IMR-90 (cell line): ENCODE measurements around the gene TSPAN33.

Experiments used
- CEBPB ChIP-seq: IDR thresholded peaks from 2 replicates; pipeline ENCODE4 v1.6.1; 2012; ENCODE audit warnings: low read depth, low read length, improper control_type of control experiment
- CHD1 ChIP-seq: IDR thresholded peaks from 2 replicates; pipeline ENCODE4 v1.6.1; 2012; ENCODE audit warnings: low read depth, low read length, improper control_type of control experiment
- ELK1 ChIP-seq: fragments of 150-350 bp; IDR thresholded peaks from 2 replicates; pipeline ENCODE4 v1.6.1; 2016; ENCODE audit warnings: low read depth, mild to moderate bottlenecking, low read length, moderate library complexity, borderline replicate concordance
- FOS ChIP-seq: fragments of 150-350 bp; IDR thresholded peaks from 2 replicates; pipeline ENCODE4 v1.6.1; 2016; ENCODE audit warnings: low read depth, low read length
- MAFK ChIP-seq: IDR thresholded peaks from 2 replicates; pipeline ENCODE4 v1.6.1; 2012; ENCODE audit warnings: low read depth, low read length, improper control_type of control experiment
- MAZ ChIP-seq: IDR thresholded peaks from 2 replicates; pipeline ENCODE4 v1.6.1; 2012; ENCODE audit warnings: low read depth, mild to moderate bottlenecking, low read length, improper control_type of control experiment, moderate library complexity, borderline replicate concordance
- MXI1 ChIP-seq: IDR thresholded peaks from 2 replicates; pipeline ENCODE4 v1.6.1; 2012; ENCODE audit warnings: low read depth, mild to moderate bottlenecking, low read length, moderate library complexity, borderline replicate concordance
- POLR2A ChIP-seq: IDR thresholded peaks from 2 replicates; pipeline ENCODE4 v1.6.1; 2012; ENCODE audit warnings: mild to moderate bottlenecking, low read depth, low read length
- RFX5 ChIP-seq: IDR thresholded peaks from 2 replicates; pipeline ENCODE4 v1.8.0; 2012; ENCODE audit warnings: low read depth, mild to moderate bottlenecking, low read length, moderate library complexity
- TF ChIP-seq, protein P1 (sequence below): conservative IDR thresholded peaks from 2 replicates; pipeline ENCODE4 v1.5.1; 2012; ENCODE audit warnings: mild to moderate bottlenecking, low read depth, low read length, improper control_type of control experiment

GRCh38 chr7:129144095-129144833 is at the start of gene TSPAN33:
- TF ChIP-seq MXI1 (no peak), FOS (peak; percentile 48; the same call in 1 of the 2 replicates), RFX5 (no peak), ELK1 (no peak), POLR2A (no peak), CEBPB (no peak), CHD1 (no peak), MAZ (no peak), MAFK (no peak)
- TF ChIP-seq, protein P1, sequence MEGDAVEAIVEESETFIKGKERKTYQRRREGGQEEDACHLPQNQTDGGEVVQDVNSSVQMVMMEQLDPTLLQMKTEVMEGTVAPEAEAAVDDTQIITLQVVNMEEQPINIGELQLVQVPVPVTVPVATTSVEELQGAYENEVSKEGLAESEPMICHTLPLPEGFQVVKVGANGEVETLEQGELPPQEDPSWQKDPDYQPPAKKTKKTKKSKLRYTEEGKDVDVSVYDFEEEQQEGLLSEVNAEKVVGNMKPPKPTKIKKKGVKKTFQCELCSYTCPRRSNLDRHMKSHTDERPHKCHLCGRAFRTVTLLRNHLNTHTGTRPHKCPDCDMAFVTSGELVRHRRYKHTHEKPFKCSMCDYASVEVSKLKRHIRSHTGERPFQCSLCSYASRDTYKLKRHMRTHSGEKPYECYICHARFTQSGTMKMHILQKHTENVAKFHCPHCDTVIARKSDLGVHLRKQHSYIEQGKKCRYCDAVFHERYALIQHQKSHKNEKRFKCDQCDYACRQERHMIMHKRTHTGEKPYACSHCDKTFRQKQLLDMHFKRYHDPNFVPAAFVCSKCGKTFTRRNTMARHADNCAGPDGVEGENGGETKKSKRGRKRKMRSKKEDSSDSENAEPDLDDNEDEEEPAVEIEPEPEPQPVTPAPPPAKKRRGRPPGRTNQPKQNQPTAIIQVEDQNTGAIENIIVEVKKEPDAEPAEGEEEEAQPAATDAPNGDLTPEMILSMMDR = no peak
